ENCODE results near the gene ZBTB40.

The ZBTB40 gene

DNA sequence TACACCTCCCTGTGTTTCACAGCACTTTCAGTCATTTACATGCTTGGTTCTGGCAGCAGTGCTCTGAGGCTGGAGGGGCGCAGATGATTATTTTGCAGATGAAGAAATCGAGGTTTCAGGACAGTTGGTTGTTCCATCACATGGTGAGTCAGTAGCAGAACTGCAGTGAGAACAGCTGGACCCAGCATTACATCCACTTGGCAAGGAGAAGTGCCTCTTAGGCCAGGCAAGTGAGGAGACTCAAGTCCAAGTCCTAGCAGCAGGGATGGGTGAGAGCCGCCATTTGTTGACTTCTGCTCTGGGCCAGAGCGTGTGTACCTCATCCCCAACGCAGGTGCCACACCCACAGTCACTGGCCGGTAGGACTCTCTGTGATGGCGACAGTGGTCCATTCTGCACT, 84.9 kb downstream of the ZBTB40 start:
- TF ChIP-seq, protein P1, sequence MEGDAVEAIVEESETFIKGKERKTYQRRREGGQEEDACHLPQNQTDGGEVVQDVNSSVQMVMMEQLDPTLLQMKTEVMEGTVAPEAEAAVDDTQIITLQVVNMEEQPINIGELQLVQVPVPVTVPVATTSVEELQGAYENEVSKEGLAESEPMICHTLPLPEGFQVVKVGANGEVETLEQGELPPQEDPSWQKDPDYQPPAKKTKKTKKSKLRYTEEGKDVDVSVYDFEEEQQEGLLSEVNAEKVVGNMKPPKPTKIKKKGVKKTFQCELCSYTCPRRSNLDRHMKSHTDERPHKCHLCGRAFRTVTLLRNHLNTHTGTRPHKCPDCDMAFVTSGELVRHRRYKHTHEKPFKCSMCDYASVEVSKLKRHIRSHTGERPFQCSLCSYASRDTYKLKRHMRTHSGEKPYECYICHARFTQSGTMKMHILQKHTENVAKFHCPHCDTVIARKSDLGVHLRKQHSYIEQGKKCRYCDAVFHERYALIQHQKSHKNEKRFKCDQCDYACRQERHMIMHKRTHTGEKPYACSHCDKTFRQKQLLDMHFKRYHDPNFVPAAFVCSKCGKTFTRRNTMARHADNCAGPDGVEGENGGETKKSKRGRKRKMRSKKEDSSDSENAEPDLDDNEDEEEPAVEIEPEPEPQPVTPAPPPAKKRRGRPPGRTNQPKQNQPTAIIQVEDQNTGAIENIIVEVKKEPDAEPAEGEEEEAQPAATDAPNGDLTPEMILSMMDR (IDR thresholded peaks at IDR 0.05; ENCODE audit: low read depth, low read length): no peak
- no peak overlapping the region for H3K4me3 ChIP-seq (ENCODE audit: low read depth, low read length)

DNA sequence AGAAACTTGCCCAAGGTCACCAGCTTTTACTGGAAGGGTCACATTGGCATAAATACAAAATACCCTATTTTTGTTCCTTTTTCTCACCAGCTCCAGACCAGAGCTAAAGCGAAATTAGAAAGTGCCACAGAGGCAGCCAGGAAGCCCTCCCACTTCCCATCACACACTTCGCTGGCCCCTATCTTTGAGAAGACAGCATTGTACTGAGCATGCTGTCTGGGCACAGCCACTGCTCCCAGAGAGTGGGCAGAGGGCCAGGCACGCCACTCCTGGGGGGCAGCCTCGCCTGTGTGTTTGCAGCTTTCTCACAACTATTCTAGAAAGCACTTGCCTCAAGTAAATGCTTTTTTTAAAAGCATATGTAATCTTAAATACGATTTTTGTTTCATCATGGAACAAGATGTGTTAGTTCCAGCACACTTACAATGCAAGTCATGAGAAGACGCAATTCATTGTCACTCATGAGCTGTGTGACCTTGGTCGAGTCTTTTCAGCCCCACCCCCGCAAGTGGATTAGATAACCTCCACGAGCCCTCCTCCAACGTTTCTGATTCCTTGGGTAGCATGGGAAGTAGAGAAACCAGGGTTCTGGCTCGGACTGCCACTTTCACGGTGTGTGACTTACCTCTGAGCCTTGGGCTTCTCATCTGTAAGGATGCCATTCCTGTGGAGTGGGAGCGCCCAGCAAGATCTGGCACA, 85.9 kb downstream of the ZBTB40 start:
- TF ChIP-seq, protein P1 (IDR thresholded peaks at IDR 0.05; ENCODE audit: low read depth, low read length): no peak

GRCh38 chr1:22539510-22540118, 88.0 kb downstream of the ZBTB40 start:
- H3K4me3 ChIP-seq (ENCODE audit: low read depth, low read length): no peak overlapping the region
- TF ChIP-seq, protein P1 (IDR thresholded peaks at IDR 0.05; ENCODE audit: low read depth, low read length): no peak

More for the DNA sequence above, 85.9 kb downstream of the ZBTB40 start:
- H3K4me3 ChIP-seq (ENCODE audit: low read depth, low read length): no peak overlapping the region

DNA sequence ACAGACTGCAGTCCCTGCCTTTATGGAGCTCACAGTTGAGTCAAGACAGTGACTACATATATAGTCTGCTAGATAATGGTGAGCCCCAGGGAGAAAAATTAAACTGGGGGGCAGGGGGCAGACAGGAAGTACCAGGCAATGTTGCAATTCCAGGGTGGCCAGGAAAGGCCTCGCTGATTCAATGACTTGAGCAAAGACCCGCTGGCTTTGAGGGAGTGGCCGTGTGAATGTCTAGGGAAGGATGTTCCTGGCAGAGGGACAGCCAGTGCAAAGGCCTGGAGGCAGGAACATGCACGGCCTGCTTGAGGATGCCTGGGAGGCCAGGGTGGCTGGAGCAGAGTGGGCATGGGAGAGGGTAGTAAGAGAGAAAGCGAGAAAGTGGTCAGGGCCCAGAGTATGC, 88.7 kb downstream of the ZBTB40 start:
- TF ChIP-seq, protein P1 (IDR thresholded peaks at IDR 0.05; ENCODE audit: low read depth, low read length): no peak
- H3K4me3 ChIP-seq (ENCODE audit: low read depth, low read length): no peak overlapping the region

DNA sequence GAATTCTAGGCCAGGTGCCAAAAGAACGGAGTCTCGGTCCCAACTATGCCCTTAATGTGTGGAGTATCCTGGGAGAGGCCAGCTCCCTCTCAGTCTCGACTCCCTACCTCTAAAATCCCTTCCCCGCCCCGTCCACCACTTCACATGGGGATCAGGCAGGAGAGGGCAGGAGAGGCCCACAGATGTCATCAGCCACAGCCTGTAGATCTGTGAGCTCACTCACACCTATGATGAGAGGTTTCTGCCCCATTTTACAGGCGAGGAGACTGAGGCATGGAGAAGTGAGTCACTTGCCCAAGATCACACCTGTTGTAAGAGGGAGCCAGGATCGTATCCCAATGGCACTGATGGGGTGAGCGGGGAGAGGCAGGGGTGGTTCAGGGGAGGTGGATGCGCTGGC, 91.2 kb downstream of the ZBTB40 start:
- TF ChIP-seq, protein P1 (IDR thresholded peaks at IDR 0.05; ENCODE audit: low read depth, low read length): no peak

DNA sequence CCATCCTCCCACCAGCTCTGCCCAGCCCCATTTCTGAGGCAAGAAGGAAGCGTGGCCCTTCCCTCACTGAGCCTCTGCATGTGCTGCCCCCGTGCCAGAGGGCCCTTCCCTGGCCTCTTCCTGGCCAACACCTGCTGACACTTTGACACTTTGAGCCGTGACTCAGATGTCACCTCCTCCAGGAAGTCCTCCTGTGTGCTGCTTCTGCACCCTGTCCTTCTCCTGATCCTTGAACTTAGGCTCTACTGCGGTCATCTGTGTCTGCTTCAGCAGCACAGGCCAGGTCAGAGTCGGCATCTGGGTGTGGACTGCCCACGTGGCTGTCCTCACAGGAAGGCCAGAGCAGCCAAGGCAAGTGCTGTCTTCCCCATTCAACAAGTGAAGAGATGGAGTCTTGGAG, 92.0 kb downstream of the ZBTB40 start:
- H3K4me3 ChIP-seq (ENCODE audit: low read depth, low read length): no peak overlapping the region
- TF ChIP-seq, protein P1 (IDR thresholded peaks at IDR 0.05; ENCODE audit: low read depth, low read length): no peak

More for the DNA sequence above, 91.2 kb downstream of the ZBTB40 start:
- no peak overlapping the region for H3K4me3 ChIP-seq (ENCODE audit: low read depth, low read length)

GRCh38 chr1:22544606-22545005, 93.0 kb downstream of the ZBTB40 start:
- H3K4me3 ChIP-seq (ENCODE audit: low read depth, low read length): no peak overlapping the region
- TF ChIP-seq, protein P1 (IDR thresholded peaks at IDR 0.05; ENCODE audit: low read depth, low read length): no peak
